SK-N-MC (cell line): ENCODE data around the gene UGT1A3.

Experiments used
- EZH2 ChIP-seq: fragments of 200-600 bp; sonication (generic); IDR thresholded peaks from one replicate; pipeline ENCODE4 v1.6.1; 2017; ENCODE audit warnings: antibody characterized with exemption
- POLR2AphosphoS5 ChIP-seq: IDR thresholded peaks from 2 replicates; pipeline ENCODE4 v1.6.1; 2012; ENCODE audit warnings: mild to moderate bottlenecking, low read depth, low read length, borderline replicate concordance

GRCh38 chr2:233679196-233679595, 49.6 kb upstream of the UGT1A3 start:
- TF ChIP-seq EZH2 = no peak
- no peak for TF ChIP-seq POLR2AphosphoS5
